Mucosa of descending colon (tissue), 3 donors: Measurements from ENCODE around the gene MC4R. TPM values are rescaled to one million over a fixed set of nuclear protein-coding genes. Genes with fewer than 3 reads are reported as not detected.

Experiments used
- ATAC-seq: fragments of 200-7000 bp; cut with Tn5 transposase; one replicate; pipeline ENCODE4 v1.9.1; 2020; ENCODE audit warnings: mild to moderate bottlenecking, moderate library complexity
- DNase-seq, 3 donors: peaks; one replicate each; pipeline ENCODE4 v3.0.0-alpha.2; 2020
- H3K36me3 ChIP-seq: fragments of 200-600 bp; one replicate; pipeline ENCODE4 v1.8.0; 2021; ENCODE audit warnings: low read depth, mild to moderate bottlenecking
- H3K4me1 ChIP-seq: fragments of 200-600 bp; one replicate; pipeline ENCODE4 v1.8.0; 2021; ENCODE audit warnings: low read depth, mild to moderate bottlenecking
- H3K4me3 ChIP-seq: fragments of 200-600 bp; one replicate; pipeline ENCODE4 v1.8.0; 2021; ENCODE audit warnings: mild to moderate bottlenecking
- H3K9me3 ChIP-seq: fragments of 200-600 bp; one replicate; pipeline ENCODE4 v1.8.0; 2021; ENCODE audit warnings: mild to moderate bottlenecking
- CTCF ChIP-seq: fragments of 200-600 bp; IDR thresholded peaks from one replicate; pipeline ENCODE4 v1.8.0; 2022; ENCODE audit warnings: antibody characterized with exemption, mild to moderate bottlenecking
- intact Hi-C, 2 donors: fragments of 100-400 bp; cut with DNase I in 1 of 2; cut with micrococcal nuclease in 1 of 2; formaldehyde crosslinking; loops; one replicate each; pipeline versions ENCODE4 v1.11.0 to v1.11.1; 2022; cut with DNase I, micrococcal nuclease
- total RNA-seq, 3 donors: library from RNA; stranded (reverse); fragmentation: NEBNext Ultra II Directional in 2 of 3; extraction: Animal tissue kit (Norgen Biotek cat#: 25700) in 2 of 3; gene quantifications; one replicate each; pipeline versions ENCODE4 v1.2.1 to v1.2.4, GENCODE V29; 2021 to 2023
- donor health status: DM: no; HTN: no; CAD: no; lungs with moderate emphysema.
- donor health status: DM: no; HTN: no; CAD: no.
- donor health status: DM: no; HTN: yes; CAD: no.

MC4R gene
- total RNA-seq, 3 donors from 2014 or later, result not detected

- Histone ChIP-seq H3K36me3 (no peaks in the 10 kb centered on the region), H3K4me1 (no peaks in the 10 kb centered on the region), H3K4me3 (no peak overlapping the region), H3K9me3 (no peaks in the 10 kb centered on the region)
- intact Hi-C loops, result no loop called here
- no peak for TF ChIP-seq CTCF
- DNase-seq (no peak), ATAC-seq (no peak)
Measured at GRCh38 chr18:60322591-60322990, 50.0 kb downstream of the MC4R start.
